Activated T-helper 1 cell treated with anti-CD3 and anti-CD28 coated beads, Interleukin-2, amount 50 U/mL, for 16 hours (primary cell): ENCODE measurements around the gene ZBTB16.

Experiments
- DNase-seq, 2 donors: peaks; one replicate each; pipeline ENCODE4 v3.0.0-alpha.2; 2020; ENCODE audit warnings: low read depth in 1 of 2, low spot score in 1 of 2

Gene ZBTB16

GRCh38 chr11:114256176-114256966, 196.9 kb downstream of the ZBTB16 start:
- DNase-seq = no peak

- DNase-seq = no peak
Measured at GRCh38 chr11:114256967-114257286, 197.4 kb downstream of the ZBTB16 start.

GRCh38 chr11:114257621-114258558, 198.4 kb downstream of the ZBTB16 start:
- no peak for DNase-seq

GRCh38 chr11:114258696-114259095, 199.2 kb downstream of the ZBTB16 start:
- no peak for DNase-seq

- no peak for DNase-seq
Measured at GRCh38 chr11:114259124-114259526, 199.6 kb downstream of the ZBTB16 start.

GRCh38 chr11:114259551-114259983, 200.1 kb downstream of the ZBTB16 start:
- no peak for DNase-seq

GRCh38 chr11:114260077-114260476, 200.6 kb downstream of the ZBTB16 start:
- DNase-seq = no peak

GRCh38 chr11:114260483-114260882, 201.0 kb downstream of the ZBTB16 start:
- DNase-seq = no peak

- no peak for DNase-seq
Measured at GRCh38 chr11:114261791-114262190, 202.3 kb downstream of the ZBTB16 start.

- DNase-seq = no peak
Measured at GRCh38 chr11:114262681-114263512, 203.4 kb downstream of the ZBTB16 start.

- DNase-seq = no peak
Measured at GRCh38 chr11:114263513-114264170, 204.1 kb downstream of the ZBTB16 start.

- no peak for DNase-seq
Measured at GRCh38 chr11:114264381-114264780, 204.9 kb downstream of the ZBTB16 start.

- no peak for DNase-seq
Measured at GRCh38 chr11:114265122-114265878, 205.8 kb downstream of the ZBTB16 start.

GRCh38 chr11:114269498-114269897, 210.0 kb downstream of the ZBTB16 start:
- DNase-seq = no peak

- DNase-seq = no peak
Measured at GRCh38 chr11:114270531-114271270, 211.2 kb downstream of the ZBTB16 start.

GRCh38 chr11:114271316-114271715, 211.8 kb downstream of the ZBTB16 start:
- DNase-seq = no peak

GRCh38 chr11:114272311-114272710, 212.8 kb downstream of the ZBTB16 start:
- DNase-seq = no peak

GRCh38 chr11:114273071-114273470, 213.6 kb downstream of the ZBTB16 start:
- DNase-seq = no peak

- DNase-seq = no peak
Measured at GRCh38 chr11:114273890-114274635, 214.6 kb downstream of the ZBTB16 start.
